GM13977 (cell line): ENCODE data around the gene HOXA10.

ENCODE experiments used
- DNase-seq: peaks from one replicate; pipeline ENCODE4 v3.0.0; 2012; ENCODE audit warnings: low spot score
- CTCF ChIP-seq: IDR thresholded peaks from 2 replicates; pipeline ENCODE4 v1.5.1; 2012; ENCODE audit warnings: mild to moderate bottlenecking, control low read depth; ENCODE audit not compliant: insufficient read depth; ENCODE audit errors: extremely low read depth, missing control alignments
- in situ Hi-C: fragments of 300-500 bp; cut with MboI; formaldehyde crosslinking; loops from one replicate; pipeline ENCODE4 v1.12.0; 2022; ENCODE audit warnings: low sequenced_read_pairs, low pct_unique_long_range_greater_than_20kb, mixed read lengths, inconsistent platforms; ENCODE audit not compliant: unreplicated experiment

HOXA10 gene

DNA sequence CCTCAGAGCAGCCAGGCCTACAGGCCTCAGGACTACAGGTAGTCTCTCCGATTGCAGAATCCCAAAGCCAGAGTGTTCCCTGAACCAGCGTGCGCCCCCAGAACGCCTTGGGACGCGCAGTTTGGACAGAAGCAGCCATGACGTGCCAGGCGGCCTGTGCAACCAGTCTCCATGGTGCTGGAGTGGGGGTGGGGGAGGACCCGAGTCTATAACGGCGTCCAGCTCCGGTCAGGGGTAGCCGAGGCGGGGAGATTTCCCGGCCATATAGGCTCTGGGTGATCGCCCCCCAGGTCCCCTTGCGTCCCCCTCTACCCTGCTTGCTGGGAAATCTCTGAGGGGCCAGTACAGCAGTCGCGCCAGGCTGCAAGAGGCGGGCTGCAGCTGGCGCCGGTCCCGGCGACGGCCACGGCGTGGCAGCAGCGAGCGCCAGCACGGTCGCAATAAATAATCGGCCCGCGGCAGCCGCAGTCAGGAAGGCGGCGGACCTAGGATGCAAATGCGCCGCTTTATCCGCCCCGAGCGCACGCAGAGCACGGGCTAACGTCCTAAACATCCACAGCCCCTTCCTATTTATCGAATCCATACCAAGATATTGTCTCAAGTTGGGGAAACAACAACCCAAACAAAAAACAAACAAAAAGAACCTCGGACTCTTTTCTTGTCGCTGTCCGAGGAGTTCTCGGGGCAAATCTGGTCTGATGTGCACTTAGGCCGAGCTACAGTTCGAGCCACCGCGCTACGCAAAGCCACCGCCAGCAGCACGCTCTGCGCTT lies 23.4 kb downstream of the HOXA10 start:
- DNase-seq, result peak; percentile 93

GRCh38 chr7:27149842-27150567 lies 24.1 kb downstream of the HOXA10 start:
- TF ChIP-seq CTCF, result no peak
- no peak for DNase-seq
- in situ Hi-C loops, result loop anchor here (10.0 to 25.0 kb wide), 2 partner anchors 95 to 788 kb away; partner anchors contain the start of gene EVX1

More for the DNA sequence above, 23.4 kb downstream of the HOXA10 start:
- in situ Hi-C loops, result loop anchor here (10.0 to 25.0 kb wide), 2 partner anchors 94 to 788 kb away; partner anchors contain the start of gene EVX1
- TF ChIP-seq CTCF, result peak; percentile 93

- no peak for DNase-seq
- in situ Hi-C loops, result no loop called here
- no peak for TF ChIP-seq CTCF
Observed at GRCh38 chr7:27148756-27149641, 25.1 kb downstream of the HOXA10 start.

DNA sequence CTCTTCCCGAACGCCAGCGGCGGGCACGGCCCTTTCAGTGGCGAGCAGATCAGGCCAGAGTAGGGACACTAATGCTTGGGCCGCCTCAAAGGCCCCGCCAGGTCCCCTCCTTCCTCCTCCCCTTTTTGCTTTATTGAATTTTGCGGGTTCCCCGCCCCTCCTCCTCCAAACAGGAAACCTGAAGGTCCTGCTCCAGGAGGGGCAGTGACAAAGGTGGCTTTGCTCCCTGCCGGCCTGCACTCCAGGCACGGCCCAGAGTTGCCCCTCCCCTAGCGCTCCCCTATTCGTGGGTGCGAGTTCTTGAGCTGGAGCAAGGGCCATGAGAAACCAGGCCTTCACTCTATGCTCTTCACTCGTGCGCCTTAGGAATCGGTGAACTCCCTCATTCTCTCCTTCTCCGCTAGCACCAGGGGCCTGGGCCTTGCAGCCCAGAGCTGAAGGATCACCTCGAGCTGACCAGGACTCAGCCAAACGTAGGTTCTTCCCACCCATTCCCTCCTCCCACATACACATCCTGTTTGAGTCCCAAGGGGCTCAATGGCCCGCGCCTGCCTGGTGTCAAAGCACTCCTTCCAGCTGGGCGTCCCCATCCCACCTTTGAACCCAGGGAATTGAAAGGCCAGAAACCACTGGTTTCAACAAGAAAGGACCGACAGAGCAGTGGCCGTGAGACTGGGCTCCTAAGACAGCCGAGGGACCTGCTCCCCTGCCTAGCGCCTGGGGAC lies 25.9 kb downstream of the HOXA10 start:
- in situ Hi-C loops, result no loop called here
- no peak for DNase-seq
- TF ChIP-seq CTCF, result no peak

DNA sequence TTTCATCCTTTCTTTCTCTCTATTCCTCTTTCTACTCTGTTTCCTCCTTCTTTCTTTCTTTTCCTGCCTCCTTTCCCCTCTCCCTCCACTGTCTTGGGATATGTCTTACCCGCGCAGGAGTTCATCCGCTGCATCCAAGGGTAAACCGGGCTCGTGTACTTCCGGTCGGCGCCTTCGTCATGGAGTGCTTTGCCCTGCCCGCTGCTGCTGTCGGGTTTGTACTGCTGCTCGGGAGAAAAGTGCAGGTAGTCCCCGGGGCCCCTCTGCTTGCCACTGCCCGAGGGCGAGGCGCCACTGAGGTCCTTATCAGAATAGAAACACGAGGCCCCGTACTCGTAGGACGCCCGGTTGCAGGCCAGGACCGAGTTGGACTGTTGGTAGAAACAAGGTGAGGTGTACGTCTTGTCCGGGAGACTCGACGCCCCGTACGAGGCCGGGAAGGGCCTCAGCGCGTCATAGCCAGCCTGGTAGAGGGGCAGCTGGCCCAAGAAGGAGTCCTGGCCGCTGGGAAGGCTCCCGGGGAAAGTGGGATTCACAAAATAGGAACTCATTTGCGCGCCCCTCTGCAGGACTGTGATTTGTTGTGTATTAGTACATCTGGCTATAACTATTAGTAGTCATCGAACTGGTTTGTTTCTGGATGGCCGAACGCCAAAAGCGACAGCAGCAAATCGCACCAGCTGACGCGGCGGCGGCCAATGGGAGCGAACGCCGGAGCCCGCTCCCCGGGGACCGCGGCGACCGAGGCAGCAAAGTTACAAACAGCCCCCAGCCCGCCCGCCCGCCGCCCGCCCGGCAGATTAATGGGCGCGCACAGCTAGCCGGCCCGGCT lies 26.7 kb downstream of the HOXA10 start, which contains the start of gene HOXA6:
HOXA6 (minus strand) TSS at position 576 of the 832 bp plus-strand sequence; CDS start at position 551, 25 bp downstream.
- in situ Hi-C loops, result no loop called here
- no peak for DNase-seq
- no peak for TF ChIP-seq CTCF
